Measurements from ENCODE around the gene HEY2. TPM values are rescaled to one million over a fixed set of nuclear protein-coding genes. Genes with fewer than 3 reads are reported as not detected.

HEY2 gene
- total and polyA plus RNA-seq, 2 of the 8 experiments (the other 6 are each of a cell fraction or from before 2014, with no cell fraction given), result 9.1 to 16.2 TPM

DNA sequence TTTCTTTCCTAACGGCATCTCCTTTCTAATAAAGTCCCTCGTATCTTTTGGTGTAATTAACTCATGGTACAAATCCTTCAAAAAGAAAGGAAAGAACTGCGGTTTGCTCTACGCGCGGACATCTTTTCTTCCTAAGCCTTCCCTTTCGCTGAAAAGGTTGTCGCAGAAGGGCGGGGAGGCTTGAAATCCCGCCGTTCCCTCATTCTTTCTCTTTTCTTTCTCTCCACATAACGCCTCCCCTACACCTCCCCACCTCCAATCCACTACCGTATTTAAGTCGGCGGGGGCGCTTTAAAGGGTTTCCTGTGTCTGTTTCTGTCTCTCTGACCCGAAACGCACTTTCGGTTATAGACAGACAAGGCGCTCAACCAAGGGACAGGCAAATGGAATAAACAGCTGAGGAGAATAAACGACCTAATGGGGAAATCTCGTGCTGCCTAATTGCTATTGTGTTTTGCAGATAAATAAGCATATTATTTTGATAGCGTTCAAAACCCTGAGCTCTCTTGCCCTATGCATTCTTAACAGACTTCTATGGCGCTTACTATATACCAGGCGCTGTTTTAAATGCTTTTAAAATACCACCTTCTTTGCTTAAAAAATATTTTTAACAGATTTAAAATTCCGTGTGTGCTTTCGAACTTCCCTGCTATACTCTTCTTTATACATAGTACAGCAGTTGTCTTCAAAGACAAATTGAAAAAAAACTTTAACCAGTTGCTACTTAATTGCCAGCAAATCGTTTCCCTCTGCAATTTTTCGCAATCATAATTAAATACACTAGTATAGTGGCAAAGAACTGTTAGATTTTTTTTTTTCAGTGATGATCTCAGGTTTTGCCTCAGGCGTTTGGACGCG, 2.5 kb upstream of the HEY2 start (continued):
- TF ChIP-seq ASH2L (IDR thresholded peaks at IDR 0.05; ENCODE audit: low read length), result no peak
- TF ChIP-seq SP2 (IDR thresholded peaks at IDR 0.05; ENCODE audit: low read length), result no peak
- TF ChIP-seq RAD21 (IDR thresholded peaks at IDR 0.05 in 1 of 2, conservative IDR thresholded peaks at IDR 0.05 in 1 of 2; ENCODE audit: low read depth in 2 of 2, low read length in 2 of 2), result 0 out of 4 replicates have a peak, but pooled peaks of 1 of the 2 experiments have one; percentile 15
- no peak for TF ChIP-seq SRF (IDR thresholded peaks at IDR 0.05; ENCODE audit: low read depth, low read length)
- TF ChIP-seq, protein P1, sequence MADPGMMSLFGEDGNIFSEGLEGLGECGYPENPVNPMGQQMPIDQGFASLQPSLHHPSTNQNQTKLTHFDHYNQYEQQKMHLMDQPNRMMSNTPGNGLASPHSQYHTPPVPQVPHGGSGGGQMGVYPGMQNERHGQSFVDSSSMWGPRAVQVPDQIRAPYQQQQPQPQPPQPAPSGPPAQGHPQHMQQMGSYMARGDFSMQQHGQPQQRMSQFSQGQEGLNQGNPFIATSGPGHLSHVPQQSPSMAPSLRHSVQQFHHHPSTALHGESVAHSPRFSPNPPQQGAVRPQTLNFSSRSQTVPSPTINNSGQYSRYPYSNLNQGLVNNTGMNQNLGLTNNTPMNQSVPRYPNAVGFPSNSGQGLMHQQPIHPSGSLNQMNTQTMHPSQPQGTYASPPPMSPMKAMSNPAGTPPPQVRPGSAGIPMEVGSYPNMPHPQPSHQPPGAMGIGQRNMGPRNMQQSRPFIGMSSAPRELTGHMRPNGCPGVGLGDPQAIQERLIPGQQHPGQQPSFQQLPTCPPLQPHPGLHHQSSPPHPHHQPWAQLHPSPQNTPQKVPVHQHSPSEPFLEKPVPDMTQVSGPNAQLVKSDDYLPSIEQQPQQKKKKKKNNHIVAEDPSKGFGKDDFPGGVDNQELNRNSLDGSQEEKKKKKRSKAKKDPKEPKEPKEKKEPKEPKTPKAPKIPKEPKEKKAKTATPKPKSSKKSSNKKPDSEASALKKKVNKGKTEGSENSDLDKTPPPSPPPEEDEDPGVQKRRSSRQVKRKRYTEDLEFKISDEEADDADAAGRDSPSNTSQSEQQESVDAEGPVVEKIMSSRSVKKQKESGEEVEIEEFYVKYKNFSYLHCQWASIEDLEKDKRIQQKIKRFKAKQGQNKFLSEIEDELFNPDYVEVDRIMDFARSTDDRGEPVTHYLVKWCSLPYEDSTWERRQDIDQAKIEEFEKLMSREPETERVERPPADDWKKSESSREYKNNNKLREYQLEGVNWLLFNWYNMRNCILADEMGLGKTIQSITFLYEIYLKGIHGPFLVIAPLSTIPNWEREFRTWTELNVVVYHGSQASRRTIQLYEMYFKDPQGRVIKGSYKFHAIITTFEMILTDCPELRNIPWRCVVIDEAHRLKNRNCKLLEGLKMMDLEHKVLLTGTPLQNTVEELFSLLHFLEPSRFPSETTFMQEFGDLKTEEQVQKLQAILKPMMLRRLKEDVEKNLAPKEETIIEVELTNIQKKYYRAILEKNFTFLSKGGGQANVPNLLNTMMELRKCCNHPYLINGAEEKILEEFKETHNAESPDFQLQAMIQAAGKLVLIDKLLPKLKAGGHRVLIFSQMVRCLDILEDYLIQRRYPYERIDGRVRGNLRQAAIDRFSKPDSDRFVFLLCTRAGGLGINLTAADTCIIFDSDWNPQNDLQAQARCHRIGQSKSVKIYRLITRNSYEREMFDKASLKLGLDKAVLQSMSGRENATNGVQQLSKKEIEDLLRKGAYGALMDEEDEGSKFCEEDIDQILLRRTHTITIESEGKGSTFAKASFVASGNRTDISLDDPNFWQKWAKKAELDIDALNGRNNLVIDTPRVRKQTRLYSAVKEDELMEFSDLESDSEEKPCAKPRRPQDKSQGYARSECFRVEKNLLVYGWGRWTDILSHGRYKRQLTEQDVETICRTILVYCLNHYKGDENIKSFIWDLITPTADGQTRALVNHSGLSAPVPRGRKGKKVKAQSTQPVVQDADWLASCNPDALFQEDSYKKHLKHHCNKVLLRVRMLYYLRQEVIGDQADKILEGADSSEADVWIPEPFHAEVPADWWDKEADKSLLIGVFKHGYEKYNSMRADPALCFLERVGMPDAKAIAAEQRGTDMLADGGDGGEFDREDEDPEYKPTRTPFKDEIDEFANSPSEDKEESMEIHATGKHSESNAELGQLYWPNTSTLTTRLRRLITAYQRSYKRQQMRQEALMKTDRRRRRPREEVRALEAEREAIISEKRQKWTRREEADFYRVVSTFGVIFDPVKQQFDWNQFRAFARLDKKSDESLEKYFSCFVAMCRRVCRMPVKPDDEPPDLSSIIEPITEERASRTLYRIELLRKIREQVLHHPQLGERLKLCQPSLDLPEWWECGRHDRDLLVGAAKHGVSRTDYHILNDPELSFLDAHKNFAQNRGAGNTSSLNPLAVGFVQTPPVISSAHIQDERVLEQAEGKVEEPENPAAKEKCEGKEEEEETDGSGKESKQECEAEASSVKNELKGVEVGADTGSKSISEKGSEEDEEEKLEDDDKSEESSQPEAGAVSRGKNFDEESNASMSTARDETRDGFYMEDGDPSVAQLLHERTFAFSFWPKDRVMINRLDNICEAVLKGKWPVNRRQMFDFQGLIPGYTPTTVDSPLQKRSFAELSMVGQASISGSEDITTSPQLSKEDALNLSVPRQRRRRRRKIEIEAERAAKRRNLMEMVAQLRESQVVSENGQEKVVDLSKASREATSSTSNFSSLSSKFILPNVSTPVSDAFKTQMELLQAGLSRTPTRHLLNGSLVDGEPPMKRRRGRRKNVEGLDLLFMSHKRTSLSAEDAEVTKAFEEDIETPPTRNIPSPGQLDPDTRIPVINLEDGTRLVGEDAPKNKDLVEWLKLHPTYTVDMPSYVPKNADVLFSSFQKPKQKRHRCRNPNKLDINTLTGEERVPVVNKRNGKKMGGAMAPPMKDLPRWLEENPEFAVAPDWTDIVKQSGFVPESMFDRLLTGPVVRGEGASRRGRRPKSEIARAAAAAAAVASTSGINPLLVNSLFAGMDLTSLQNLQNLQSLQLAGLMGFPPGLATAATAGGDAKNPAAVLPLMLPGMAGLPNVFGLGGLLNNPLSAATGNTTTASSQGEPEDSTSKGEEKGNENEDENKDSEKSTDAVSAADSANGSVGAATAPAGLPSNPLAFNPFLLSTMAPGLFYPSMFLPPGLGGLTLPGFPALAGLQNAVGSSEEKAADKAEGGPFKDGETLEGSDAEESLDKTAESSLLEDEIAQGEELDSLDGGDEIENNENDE (IDR thresholded peaks at IDR 0.05; ENCODE audit: insufficient replicate concordance, low read length), result no peak
- TF ChIP-seq PHF8 (conservative IDR thresholded peaks at IDR 0.05; ENCODE audit: low read depth, low read length), result no peak
- TF ChIP-seq CBX8 (IDR thresholded peaks at IDR 0.05; ENCODE audit: borderline replicate concordance, low read depth, low read length), result no peak
- no peak for TF ChIP-seq GABPA (IDR thresholded peaks at IDR 0.05; ENCODE audit: borderline replicate concordance, insufficient read depth, low read length)
- TF ChIP-seq CBX5 (IDR thresholded peaks at IDR 0.05; ENCODE audit: low read depth, low read length), result no peak
- TF ChIP-seq POLR2AphosphoS5 (IDR thresholded peaks at IDR 0.05; ENCODE audit: low read depth, low read length), result no peak

Measured in H1 (cell line).